HG03196 (cell line): Measurements from ENCODE around the gene OR13J1.
A peak's percentile ranks its signal among the peaks of the same experiment; 100 is the strongest.

Source experiments
- ATAC-seq: cut with Tn5 transposase; IDR thresholded peaks from one replicate; pipeline ENCODE4 v1.9.1; 2021; ENCODE audit not compliant: unreplicated experiment

The OR13J1 gene

GRCh38 chr9:35835216-35835632 is 35.0 kb downstream of the OR13J1 start:
- no peak for ATAC-seq

- no peak for ATAC-seq
Measured at GRCh38 chr9:35834260-35835215, 35.7 kb downstream of the OR13J1 start.

- no peak for ATAC-seq
Measured at GRCh38 chr9:35832814-35833213, 37.4 kb downstream of the OR13J1 start.

DNA sequence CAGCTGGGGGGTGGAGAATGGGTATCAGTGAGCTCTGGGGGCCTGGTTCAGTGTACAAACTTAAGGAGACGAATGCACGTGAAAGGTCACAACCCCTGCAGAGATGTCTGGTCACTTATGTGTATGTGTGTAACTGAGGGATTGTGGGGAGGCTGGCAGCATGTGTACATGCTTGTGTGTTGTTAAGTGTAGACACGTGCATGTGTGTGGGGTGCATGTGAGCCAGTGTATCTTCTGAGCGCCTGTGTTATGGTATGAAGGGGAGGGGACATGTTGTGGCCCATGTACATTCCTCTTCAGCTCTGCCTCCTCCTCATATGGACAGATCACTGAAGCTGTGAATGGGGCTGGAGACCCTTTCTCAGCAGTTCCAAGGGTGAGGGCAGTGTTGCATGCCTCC is 39.2 kb downstream of the OR13J1 start:
- ATAC-seq, result no peak

GRCh38 chr9:35829764-35830096 is 40.5 kb downstream of the OR13J1 start:
- no peak for ATAC-seq

DNA sequence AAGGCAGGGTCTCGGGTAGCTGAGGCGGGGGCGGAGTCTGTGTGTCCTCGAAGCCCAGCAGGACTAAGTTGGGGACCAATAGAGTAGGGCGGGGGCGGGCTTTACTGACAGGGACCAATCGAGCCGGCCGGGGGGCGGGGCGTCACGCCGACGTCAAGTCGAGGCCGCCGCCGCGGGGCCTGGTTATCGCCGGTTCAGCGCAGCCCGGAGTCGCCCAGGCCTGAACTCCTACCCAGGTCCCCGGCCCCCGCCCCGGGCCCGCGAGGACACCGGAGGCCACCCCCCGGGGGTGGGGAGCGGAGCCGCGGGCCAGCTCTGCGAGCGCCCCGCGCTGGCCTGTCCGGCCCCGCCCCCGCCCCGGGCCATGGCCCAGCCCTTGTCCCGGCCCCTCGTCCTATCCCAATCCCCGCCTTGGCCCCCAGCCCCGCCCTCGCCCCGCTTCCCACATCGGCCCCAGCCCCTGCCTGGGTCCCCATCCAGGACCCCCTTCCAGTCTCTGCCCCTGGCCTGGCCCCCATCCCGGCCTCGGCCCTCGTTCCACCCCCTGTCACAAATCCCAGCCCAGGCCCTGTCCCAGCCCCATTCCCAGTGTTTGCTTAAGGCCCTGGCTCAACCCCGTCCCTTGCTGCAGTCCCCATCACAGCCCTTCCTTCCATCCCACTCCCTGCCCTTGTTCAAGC is 41.0 kb downstream of the OR13J1 start, which contains the start of gene TMEM8B:
TMEM8B (plus strand) TSS at position 145 of the 680 bp plus-strand sequence; CDS start at position 365, 220 bp downstream.
- peak; percentile 70 for ATAC-seq

- ATAC-seq, result no peak
Measured at GRCh38 chr9:35828716-35829083, 41.5 kb downstream of the OR13J1 start, which contains the start of gene FAM221B. Gene FAM221B, minus strand, starts transcription at chr9:35828732. Its CDS starts 2,571 bp downstream, at chr9:35826161.

- no peak for ATAC-seq
Measured at GRCh38 chr9:35827486-35827885, 42.7 kb downstream of the OR13J1 start.

DNA sequence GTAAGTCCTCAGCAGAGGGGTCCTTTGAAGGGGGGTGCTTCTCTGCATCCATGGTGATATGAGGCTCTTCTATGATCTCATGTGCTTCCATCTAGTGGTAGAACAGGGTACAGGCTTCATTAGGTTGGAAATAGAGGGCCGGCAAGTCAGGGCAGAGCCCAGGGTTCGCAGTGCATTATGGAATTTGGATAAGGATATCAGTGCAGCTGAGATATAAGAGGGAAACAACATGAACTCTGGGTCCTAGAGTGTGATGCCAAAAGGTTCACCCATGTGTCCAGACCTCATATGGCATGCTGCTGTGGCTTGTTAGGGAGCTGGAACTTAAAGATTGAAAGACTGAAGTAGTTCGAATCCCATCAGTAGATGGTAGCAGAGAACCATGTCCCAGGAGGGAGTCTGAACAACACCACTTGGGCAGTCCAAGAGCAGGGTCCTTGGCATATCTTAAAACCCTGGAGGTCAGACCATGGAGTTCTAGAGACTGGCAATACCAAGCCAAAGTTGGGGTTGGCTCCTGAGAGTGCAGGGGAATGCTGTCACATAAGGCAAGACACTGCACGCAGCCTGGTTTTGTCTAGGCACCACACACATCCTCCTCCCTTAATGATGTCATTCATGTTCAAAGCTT is 44.0 kb downstream of the OR13J1 start:
- ATAC-seq, result peak; percentile 44

GRCh38 chr9:35822926-35823325 is 47.3 kb downstream of the OR13J1 start:
- ATAC-seq, result no peak

DNA sequence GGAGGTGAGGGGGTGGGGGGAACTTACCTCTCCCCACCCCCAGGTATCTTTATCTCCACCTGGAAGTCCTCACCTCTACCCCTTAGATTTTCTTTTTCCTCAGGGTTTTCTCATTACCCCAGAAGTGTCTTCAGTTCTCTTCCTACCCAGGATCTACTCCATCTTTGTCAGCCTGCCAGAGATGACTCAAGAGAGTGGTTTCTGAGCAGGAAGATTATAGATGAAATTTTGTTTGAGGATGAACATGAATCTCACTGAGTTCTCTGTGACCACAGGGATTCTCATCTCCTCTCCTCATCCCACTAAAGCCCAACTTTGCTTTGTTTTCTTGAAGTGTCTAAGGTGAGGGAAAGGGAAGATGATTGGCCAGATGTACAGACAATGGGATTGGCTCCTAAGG is 50.1 kb downstream of the OR13J1 start:
- ATAC-seq, result no peak
